ENCODE results near the gene MRAS.
"Not testable (repeated sequence)": the region's sequence is repeated elsewhere in the genome, so short reads cannot be mapped to it uniquely, and the experiment has no call there.

The MRAS gene

GRCh38 chr3:138373087-138373735 lies 24.8 kb downstream of the MRAS start:
- TF ChIP-seq CTCF (IDR thresholded peaks at IDR 0.05; ENCODE audit: low read depth, low read length) = no peak
- H3K4me3 ChIP-seq (ENCODE audit: low read depth, low read length) = no peak overlapping the region

GRCh38 chr3:138373736-138374094 lies 25.3 kb downstream of the MRAS start:
- no peak for TF ChIP-seq CTCF (IDR thresholded peaks at IDR 0.05; ENCODE audit: low read depth, low read length)
- H3K4me3 ChIP-seq (ENCODE audit: low read depth, low read length) = no peak overlapping the region

- TF ChIP-seq CTCF (IDR thresholded peaks at IDR 0.05; ENCODE audit: low read depth, low read length) = no peak
Observed at GRCh38 chr3:138374573-138375134, 26.3 kb downstream of the MRAS start.

GRCh38 chr3:138375447-138375846 lies 27.1 kb downstream of the MRAS start:
- TF ChIP-seq CTCF (IDR thresholded peaks at IDR 0.05; ENCODE audit: low read depth, low read length) = no peak

More at GRCh38 chr3:138374573-138375134, 26.3 kb downstream of the MRAS start:
- H3K4me3 ChIP-seq (ENCODE audit: low read depth, low read length) = no peak overlapping the region

GRCh38 chr3:138376663-138377062 lies 28.3 kb downstream of the MRAS start:
- no peak overlapping the region for H3K4me3 ChIP-seq (ENCODE audit: low read depth, low read length)
- TF ChIP-seq CTCF (IDR thresholded peaks at IDR 0.05; ENCODE audit: low read depth, low read length) = no peak

More at GRCh38 chr3:138375447-138375846, 27.1 kb downstream of the MRAS start:
- H3K4me3 ChIP-seq (ENCODE audit: low read depth, low read length) = no peak overlapping the region

- not testable (repeated sequence) for H3K4me3 ChIP-seq (ENCODE audit: low read depth, low read length)
Observed at GRCh38 chr3:138377212-138377611, 28.8 kb downstream of the MRAS start.

- H3K4me3 ChIP-seq (ENCODE audit: low read depth, low read length) = no peak overlapping the region
- no peak for TF ChIP-seq CTCF (IDR thresholded peaks at IDR 0.05; ENCODE audit: low read depth, low read length)
Observed at GRCh38 chr3:138377804-138378203, 29.4 kb downstream of the MRAS start.

- H3K4me3 ChIP-seq (ENCODE audit: low read depth, low read length) = no peak overlapping the region
- TF ChIP-seq CTCF (IDR thresholded peaks at IDR 0.05; ENCODE audit: low read depth, low read length) = no peak
Observed at GRCh38 chr3:138378331-138378730, 30.0 kb downstream of the MRAS start.
